Measurements from ENCODE around the gene SIAH2. TPM values are rescaled to one million over a fixed set of nuclear protein-coding genes. Genes with fewer than 3 reads are reported as not detected.
"Not testable (repeated sequence)": the region's sequence is repeated elsewhere in the genome, so short reads cannot be mapped to it uniquely, and the experiment has no call there.

SIAH2 gene
- total RNA-seq, 4 donors from 2014 or later, result 17.8 to 29.0 (median 20.4) TPM

DNA sequence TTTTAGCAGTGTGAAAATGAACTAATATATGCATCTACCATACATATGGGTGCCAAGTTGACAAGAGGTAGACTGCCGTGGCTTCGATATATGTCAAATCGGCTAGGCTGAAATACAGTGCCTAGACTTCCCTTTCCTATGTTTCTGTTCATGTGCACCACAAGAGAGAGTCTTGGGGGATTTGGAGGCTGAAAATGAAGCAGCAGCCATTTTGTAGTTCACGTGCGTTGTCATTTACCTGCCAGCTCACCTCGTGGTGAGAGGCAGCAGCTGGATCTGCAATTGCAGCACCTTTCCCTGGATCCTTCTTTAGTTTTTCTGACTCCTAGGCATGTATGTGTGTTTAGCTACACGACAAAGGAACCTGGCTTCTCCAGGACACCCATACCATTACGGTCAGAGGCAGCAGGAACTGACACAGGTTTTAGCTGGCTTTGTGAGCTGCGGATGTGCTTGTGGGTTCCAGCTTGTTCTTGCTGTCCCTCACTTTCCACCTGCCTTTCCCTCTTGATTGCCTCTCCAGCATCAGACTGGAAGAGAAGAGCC is 40.5 kb upstream of the SIAH2 start:
- WGBS, 2 donors, result 81 to 89% methylated on average over 9 of the region's 9 CpGs
- Histone ChIP-seq H3K27me3 (no peaks in the 10 kb centered on the region), H3K36me3 (no peaks in the 10 kb centered on the region), H3K9me3 (no peaks in the 10 kb centered on the region), H3K27ac (no peak overlapping the region), H3K4me1 (no peaks in the 10 kb centered on the region), H3K4me3 (replicated peaks in 1 of 3) (no peak overlapping the region)
- no peak for DNase-seq
- TF ChIP-seq POLR2A (IDR thresholded peaks at IDR 0.05) (no peak), CTCF (IDR thresholded peaks at IDR 0.05) (no peak)
- intact Hi-C loops (cut with DNase I), result no loop called here

GRCh38 chr3:150800722-150801121 is 37.8 kb upstream of the SIAH2 start:
- Histone ChIP-seq H3K9me3 (no peaks in the 10 kb centered on the region), H3K27ac (no peak overlapping the region), H3K4me1 (no peaks in the 10 kb centered on the region), H3K4me3 (replicated peaks in 1 of 3) (no peak overlapping the region), H3K36me3 (no peaks in the 10 kb centered on the region), H3K27me3 (no peaks in the 10 kb centered on the region)
- intact Hi-C loops (cut with DNase I), result no loop called here
- no peak for DNase-seq
- TF ChIP-seq CTCF (IDR thresholded peaks at IDR 0.05) (no peak), POLR2A (IDR thresholded peaks at IDR 0.05) (no peak)
- 71 to 88% methylated on average over 2 of the region's 2 CpGs for WGBS, 2 donors

DNA sequence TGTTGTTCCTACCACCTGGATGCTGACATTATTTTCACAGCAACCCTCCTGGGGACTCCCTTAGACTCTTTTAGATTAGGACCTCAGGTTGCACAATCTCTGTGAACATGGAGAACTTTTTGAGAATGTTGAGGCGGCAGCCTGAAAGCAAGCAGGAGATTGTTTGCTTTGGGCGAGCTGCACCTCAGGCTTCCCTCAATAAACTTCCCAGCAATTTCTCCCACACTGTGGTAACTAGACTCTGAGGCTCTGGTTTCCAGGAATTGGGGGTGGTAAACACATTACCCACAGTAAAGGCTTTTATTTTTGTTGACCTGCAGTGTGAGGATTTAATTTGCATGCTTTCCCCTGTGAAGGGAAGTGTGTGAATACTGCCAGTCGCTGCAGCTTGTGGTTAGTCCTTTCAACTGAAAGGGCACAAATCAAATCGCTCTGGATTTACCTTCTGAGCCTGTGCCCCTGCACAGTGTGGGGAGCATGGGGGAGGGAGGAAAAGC is 35.2 kb upstream of the SIAH2 start:
- H3K36me3 ChIP-seq, result no peaks in the 10 kb centered on the region
- H3K4me1 ChIP-seq, result no peaks in the 10 kb centered on the region
- H3K4me3 ChIP-seq (replicated peaks in 1 of 3), result no peak overlapping the region
- H3K27me3 ChIP-seq, result no peaks in the 10 kb centered on the region
- DNase-seq, result peak; percentile 10 to 16
- TF ChIP-seq CTCF (IDR thresholded peaks at IDR 0.05) (no peak), POLR2A (IDR thresholded peaks at IDR 0.05) (no peak)
- intact Hi-C loops (cut with DNase I), result no loop called here
- no peak overlapping the region for H3K27ac ChIP-seq
- no peaks in the 10 kb centered on the region for H3K9me3 ChIP-seq
- WGBS, 2 donors, result 3% methylated on average over 4 of the region's 4 CpGs

DNA sequence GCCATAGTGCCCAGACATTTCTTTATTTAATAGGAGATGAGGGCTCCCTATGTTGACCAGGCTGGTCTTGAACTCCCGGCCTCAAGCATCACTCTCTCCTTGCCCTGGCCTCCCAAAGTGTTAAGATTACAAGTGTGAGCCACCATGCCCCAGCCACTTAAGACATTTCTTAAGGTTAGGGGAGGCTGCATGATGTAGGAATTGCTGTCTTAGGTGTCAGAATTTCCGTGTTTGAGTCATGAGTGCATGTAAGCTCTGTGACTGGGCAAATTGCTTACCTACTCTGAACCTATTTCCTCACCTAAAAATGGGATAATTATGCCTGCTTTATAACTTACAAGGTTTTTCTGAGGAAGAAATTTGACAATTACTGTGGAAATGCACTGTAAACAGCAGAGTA is 34.2 kb upstream of the SIAH2 start:
- Histone ChIP-seq H3K4me1 (no peaks in the 10 kb centered on the region), H3K9me3 (no peaks in the 10 kb centered on the region), H3K27me3 (no peaks in the 10 kb centered on the region), H3K36me3 (no peaks in the 10 kb centered on the region), H3K27ac (no peak overlapping the region), H3K4me3 (replicated peaks in 1 of 3) (no peak overlapping the region)
- 86 to 93% methylated on average over 2 of the region's 2 CpGs for WGBS, 2 donors
- intact Hi-C loops (cut with DNase I), result no loop called here
- TF ChIP-seq POLR2A (IDR thresholded peaks at IDR 0.05) (no peak), CTCF (IDR thresholded peaks at IDR 0.05) (no peak)
- no peak for DNase-seq

DNA sequence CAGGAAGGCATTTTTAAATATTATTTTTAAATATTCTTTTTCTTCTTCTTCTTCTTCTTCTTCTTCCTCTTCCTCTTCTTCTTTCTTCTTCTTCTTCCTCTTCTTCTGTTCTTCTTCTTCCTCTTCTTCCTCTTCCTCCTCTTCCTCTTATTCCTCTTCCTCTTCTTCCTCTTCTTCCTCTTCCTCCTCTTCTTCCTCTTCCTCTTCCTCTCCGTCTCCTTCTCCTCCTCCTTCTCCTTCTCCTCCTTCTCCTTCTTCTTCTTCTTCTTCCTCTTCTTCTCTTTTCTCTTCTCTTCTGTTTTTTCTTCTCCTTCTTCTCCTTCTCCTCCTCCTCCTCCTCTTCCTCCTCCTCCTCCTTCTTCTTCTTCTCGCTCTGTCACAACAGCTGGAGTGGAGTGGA is 33.6 kb upstream of the SIAH2 start:
- H3K27me3 ChIP-seq; H3K27ac ChIP-seq; H3K36me3 ChIP-seq; DNase-seq; H3K4me1 ChIP-seq; H3K9me3 ChIP-seq; H3K4me3 ChIP-seq (replicated peaks in 1 of 3); intact Hi-C loops (cut with DNase I): not testable (repeated sequence)
- 83 to 85% methylated on average over 2 of the region's 2 CpGs for WGBS, 2 donors

DNA sequence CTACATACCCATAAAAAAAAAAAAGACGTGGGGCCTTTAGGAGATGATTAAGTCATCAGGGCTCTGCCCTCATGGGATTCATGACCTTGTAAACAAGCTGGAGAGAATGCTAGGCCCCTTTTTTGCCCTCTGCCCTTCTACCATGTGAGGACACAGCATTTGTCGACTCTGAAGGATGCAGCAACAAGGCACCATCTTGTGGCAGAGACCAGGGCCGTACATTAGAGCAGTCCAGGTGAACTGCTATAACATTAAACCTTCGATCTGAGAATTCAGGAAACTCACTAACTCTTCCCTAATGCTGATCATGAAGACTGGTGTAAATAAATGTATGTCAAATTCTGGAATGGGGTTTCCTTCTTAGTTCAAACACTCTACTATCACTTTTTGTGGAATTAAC is 30.7 kb upstream of the SIAH2 start:
- Histone ChIP-seq H3K36me3 (no peaks in the 10 kb centered on the region), H3K27ac (no peak overlapping the region), H3K27me3 (no peaks in the 10 kb centered on the region), H3K4me3 (replicated peaks in 1 of 3) (no peak overlapping the region), H3K4me1 (no peaks in the 10 kb centered on the region), H3K9me3 (no peaks in the 10 kb centered on the region)
- WGBS, 2 donors, result 81 to 82% methylated on average over 4 of the region's 4 CpGs
- intact Hi-C loops (cut with DNase I), result no loop called here
- TF ChIP-seq CTCF (IDR thresholded peaks at IDR 0.05) (no peak), POLR2A (IDR thresholded peaks at IDR 0.05) (no peak)
- no peak for DNase-seq

All from thyroid gland (tissue), 4 donors.